ENCODE measurements around the gene SPDYE4. TPM values are rescaled to one million over a fixed set of nuclear protein-coding genes. Genes with fewer than 3 reads are reported as not detected.

The SPDYE4 gene
- total RNA-seq, 4 donors from 2014 or later: not detected

GRCh38 chr17:8709006-8709405 lies 49.3 kb downstream of the SPDYE4 start:
- no peak for TF ChIP-seq CTCF (IDR thresholded peaks at IDR 0.05; ENCODE audit: low read depth)

- TF ChIP-seq CTCF (IDR thresholded peaks at IDR 0.05; ENCODE audit: low read depth): no peak
Measured at GRCh38 chr17:8708025-8708461, 50.3 kb downstream of the SPDYE4 start.

GRCh38 chr17:8707332-8708024 lies 50.9 kb downstream of the SPDYE4 start:
- TF ChIP-seq CTCF (IDR thresholded peaks at IDR 0.05; ENCODE audit: low read depth): no peak

- TF ChIP-seq CTCF (IDR thresholded peaks at IDR 0.05; ENCODE audit: low read depth): no peak
Measured at GRCh38 chr17:8706431-8706830, 51.9 kb downstream of the SPDYE4 start.

GRCh38 chr17:8705427-8705826 lies 52.9 kb downstream of the SPDYE4 start:
- TF ChIP-seq CTCF (IDR thresholded peaks at IDR 0.05; ENCODE audit: low read depth): no peak

GRCh38 chr17:8703001-8703400 lies 55.3 kb downstream of the SPDYE4 start:
- no peak for TF ChIP-seq CTCF (IDR thresholded peaks at IDR 0.05; ENCODE audit: low read depth)

GRCh38 chr17:8701754-8702153 lies 56.6 kb downstream of the SPDYE4 start:
- TF ChIP-seq CTCF (IDR thresholded peaks at IDR 0.05; ENCODE audit: low read depth): no peak

Data from subcutaneous adipose tissue (tissue), 4 donors.